Hepatocyte (in vitro differentiated cells): ENCODE results near the gene IFI6.

Experiments
- CTCF ChIP-seq: fragments of 200-600 bp; sonication (generic); IDR thresholded peaks from 2 replicates; pipeline ENCODE4 v1.5.1; 2016; ENCODE audit warnings: antibody characterized with exemption, mild to moderate bottlenecking; ENCODE audit not compliant: poor library complexity
- EZH2 ChIP-seq: fragments of 200-600 bp; sonication (generic); IDR thresholded peaks from 2 replicates; pipeline ENCODE4 v1.6.1; 2016; ENCODE audit warnings: antibody characterized with exemption, mild to moderate bottlenecking, borderline replicate concordance

GRCh38 chr1:27671964-27672749 is at the start of gene IFI6:
- TF ChIP-seq CTCF (no peak), EZH2 (no peak)
